ENCODE data around the gene PLCH1. TPM values are rescaled to one million over a fixed set of nuclear protein-coding genes. Genes with fewer than 3 reads are reported as not detected.
"Not testable (repeated sequence)": the region's sequence is repeated elsewhere in the genome, so short reads cannot be mapped to it uniquely, and the experiment has no call there.

Gene PLCH1
- total RNA-seq, 1 donor from 2014 or later, result 32.0 TPM

- H3K9me3 ChIP-seq (ENCODE audit: low read depth), result no peaks in the 10 kb centered on the region
- no peaks in the 10 kb centered on the region for H3K27me3 ChIP-seq
- H3K79me2 ChIP-seq (ENCODE audit: low read depth), result peaks cover 3% of the 10 kb centered on the region
- Mint-ChIP-seq H3K27me3 (ENCODE audit: insufficient read depth, low read depth) (no peaks in the 10 kb centered on the region), H3K27ac (no peak overlapping the region), H3K36me3 (peaks cover 28% of the 10 kb centered on the region), H3K4me3 (no peak overlapping the region), H3K4me1 (peaks cover 10% of the 10 kb centered on the region), H3K9me3 (peaks cover 7% of the 10 kb centered on the region)
- H4K20me1 ChIP-seq (ENCODE audit: low read depth), result no peaks in the 10 kb centered on the region
- no peak overlapping the region for H3K27ac ChIP-seq
- no peak overlapping the region for H2AFZ ChIP-seq (replicated peaks)
- no peak for DNase-seq (ENCODE audit: low spot score)
- H3K9ac ChIP-seq, result no peak overlapping the region
- no peak overlapping the region for H3K4me3 ChIP-seq
- no peaks in the 10 kb centered on the region for H3F3A ChIP-seq (ENCODE audit: low read depth)
- H3K36me3 ChIP-seq, result no peaks in the 10 kb centered on the region
- H3K4me2 ChIP-seq, result no peak overlapping the region
- peaks cover 5% of the 10 kb centered on the region for H3K4me1 ChIP-seq
- TF ChIP-seq EZH2 (IDR thresholded peaks at IDR 0.05), result no peak
- TF ChIP-seq EZH2phosphoT487 (IDR thresholded peaks at IDR 0.05), result no peak
- TF ChIP-seq CTCF (IDR thresholded peaks at IDR 0.05), result no peak
These were observed 104.8 kb downstream of the PLCH1 start for GRCh38 chr3:155640098-155640497.

GRCh38 chr3:155639462-155640055, 105.3 kb downstream of the PLCH1 start:
- Mint-ChIP-seq H3K27me3 (ENCODE audit: insufficient read depth, low read depth) (no peaks in the 10 kb centered on the region), H3K36me3 (peaks cover 28% of the 10 kb centered on the region), H3K4me1 (peaks cover 12% of the 10 kb centered on the region), H3K9me3 (peaks cover 7% of the 10 kb centered on the region), H3K4me3 (no peak overlapping the region), H3K27ac (peak overlapping the region; percentile 7)
- DNase-seq (ENCODE audit: low spot score), result no peak
- no peak overlapping the region for H3K4me2 ChIP-seq
- no peaks in the 10 kb centered on the region for H3K36me3 ChIP-seq
- H2AFZ ChIP-seq (replicated peaks), result no peak overlapping the region
- no peaks in the 10 kb centered on the region for H3F3A ChIP-seq (ENCODE audit: low read depth)
- no peak for TF ChIP-seq EZH2phosphoT487 (IDR thresholded peaks at IDR 0.05)
- no peak for TF ChIP-seq CTCF (IDR thresholded peaks at IDR 0.05)
- no peak for TF ChIP-seq EZH2 (IDR thresholded peaks at IDR 0.05)
- H3K4me1 ChIP-seq, result peaks cover 5% of the 10 kb centered on the region
- no peak overlapping the region for H3K9ac ChIP-seq
- no peak overlapping the region for H3K27ac ChIP-seq
- no peaks in the 10 kb centered on the region for H3K9me3 ChIP-seq (ENCODE audit: low read depth)
- H3K79me2 ChIP-seq (ENCODE audit: low read depth), result peaks cover 3% of the 10 kb centered on the region
- no peaks in the 10 kb centered on the region for H3K27me3 ChIP-seq
- H4K20me1 ChIP-seq (ENCODE audit: low read depth), result no peaks in the 10 kb centered on the region
- no peak overlapping the region for H3K4me3 ChIP-seq

- not testable (repeated sequence) for H3K4me3 ChIP-seq; H3K27ac Mint-ChIP-seq; H3K9me3 ChIP-seq (ENCODE audit: low read depth); H2AFZ ChIP-seq (replicated peaks); H3K27me3 ChIP-seq; H3K27ac ChIP-seq; H3K36me3 ChIP-seq; H3K4me2 ChIP-seq; H3K79me2 ChIP-seq (ENCODE audit: low read depth); H3K9ac ChIP-seq; DNase-seq (ENCODE audit: low spot score); H3F3A ChIP-seq (ENCODE audit: low read depth); H3K27me3 Mint-ChIP-seq (ENCODE audit: insufficient read depth, low read depth); H3K4me3 Mint-ChIP-seq; H4K20me1 ChIP-seq (ENCODE audit: low read depth); H3K4me1 ChIP-seq; H3K9me3 Mint-ChIP-seq
- Mint-ChIP-seq H3K36me3 (peaks cover 23% of the 10 kb centered on the region), H3K4me1 (peaks cover 12% of the 10 kb centered on the region)
These were observed 106.4 kb downstream of the PLCH1 start for GRCh38 chr3:155638461-155638860.

GRCh38 chr3:155637567-155637966, 107.3 kb downstream of the PLCH1 start:
- H3K9me3 Mint-ChIP-seq, result no peaks in the 10 kb centered on the region
- Histone ChIP-seq H3F3A (ENCODE audit: low read depth) (no peaks in the 10 kb centered on the region), H3K4me3 (no peak overlapping the region), H3K79me2 (ENCODE audit: low read depth) (peaks cover 3% of the 10 kb centered on the region), H3K9ac (no peak overlapping the region), H3K9me3 (ENCODE audit: low read depth) (no peaks in the 10 kb centered on the region), H3K4me1 (peaks cover 5% of the 10 kb centered on the region), H4K20me1 (ENCODE audit: low read depth) (no peaks in the 10 kb centered on the region), H3K36me3 (no peaks in the 10 kb centered on the region), H3K4me2 (no peak overlapping the region), H3K27ac (no peak overlapping the region), H2AFZ (replicated peaks) (no peak overlapping the region), H3K27me3 (no peaks in the 10 kb centered on the region)
- no peak for DNase-seq (ENCODE audit: low spot score)
- peaks cover 16% of the 10 kb centered on the region for H3K4me1 Mint-ChIP-seq
- TF ChIP-seq EZH2phosphoT487 (IDR thresholded peaks at IDR 0.05) (no peak), EZH2 (IDR thresholded peaks at IDR 0.05) (no peak), CTCF (IDR thresholded peaks at IDR 0.05) (no peak)
- H3K36me3 Mint-ChIP-seq, result peaks cover 19% of the 10 kb centered on the region
- H3K27me3 Mint-ChIP-seq (ENCODE audit: insufficient read depth, low read depth), result no peaks in the 10 kb centered on the region
- H3K27ac Mint-ChIP-seq, result no peak overlapping the region
- no peak overlapping the region for H3K4me3 Mint-ChIP-seq

All from neural progenitor cell (in vitro differentiated cells).